ENCODE measurements around the gene KATNAL1. TPM values are rescaled to one million over a fixed set of nuclear protein-coding genes. Genes with fewer than 3 reads are reported as not detected.
"Not testable (repeated sequence)": the region's sequence is repeated elsewhere in the genome, so short reads cannot be mapped to it uniquely, and the experiment has no call there.

The KATNAL1 gene
- polyA plus RNA-seq, 12 donors, result 9.7 to 16.1 (median 14.2) TPM; not detected in 1

DNA sequence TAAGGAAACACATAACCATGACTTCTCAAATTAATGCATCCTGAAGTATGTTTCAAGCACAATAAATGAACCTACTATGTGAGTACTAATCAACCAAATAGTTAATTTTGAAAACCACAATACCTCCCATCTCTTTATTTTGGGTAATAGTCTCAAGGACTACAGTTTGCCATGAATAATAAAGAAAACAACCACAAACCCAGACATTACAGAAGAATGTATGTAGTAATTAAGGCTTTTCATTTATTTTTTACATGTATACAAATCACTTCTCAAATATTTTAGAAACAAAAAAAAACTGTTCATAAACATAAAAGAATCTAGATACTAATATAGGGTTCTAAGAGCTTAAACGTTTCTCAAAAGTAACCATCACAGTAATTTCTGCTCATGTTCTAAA, 6.8 kb downstream of the KATNAL1 start:
- no peak for DNase-seq

DNA sequence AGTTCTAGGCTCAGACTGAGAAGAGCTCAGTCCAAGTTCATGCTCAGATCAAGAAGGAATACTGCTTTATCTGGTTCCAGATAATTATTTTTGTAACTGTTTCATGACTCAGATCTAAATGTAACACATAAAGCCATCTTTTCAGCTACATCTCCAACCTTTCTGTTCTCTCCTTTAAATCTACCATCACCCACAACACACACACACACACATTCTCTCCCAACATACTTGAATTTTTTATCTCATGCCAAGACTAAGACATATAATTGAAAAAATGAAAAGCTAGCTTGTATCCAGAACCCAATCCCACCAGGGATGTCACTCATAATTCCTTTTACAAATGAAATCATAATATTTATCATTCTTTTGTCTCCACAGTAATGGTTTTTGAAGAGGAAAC, 7.6 kb downstream of the KATNAL1 start:
- no peak for DNase-seq

DNA sequence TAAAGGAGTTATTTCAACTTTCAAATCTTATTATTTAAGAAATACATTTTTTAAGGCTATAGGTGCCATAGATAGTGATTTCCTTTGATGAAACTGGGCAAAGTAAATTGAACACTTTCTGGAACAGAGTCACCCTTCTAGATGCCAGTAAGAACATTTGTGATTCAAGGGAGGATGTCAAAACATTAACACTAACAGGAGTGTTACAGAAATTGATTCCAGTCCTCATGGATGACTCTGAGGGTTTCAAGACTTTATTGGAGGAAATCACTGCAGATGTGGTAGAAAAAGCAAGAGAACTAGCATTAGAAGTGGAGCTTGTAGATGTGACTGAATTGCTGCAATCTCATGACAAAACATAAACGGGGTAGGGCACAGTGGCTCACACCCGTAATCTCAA, 12.2 kb downstream of the KATNAL1 start:
- DNase-seq, result no peak

DNA sequence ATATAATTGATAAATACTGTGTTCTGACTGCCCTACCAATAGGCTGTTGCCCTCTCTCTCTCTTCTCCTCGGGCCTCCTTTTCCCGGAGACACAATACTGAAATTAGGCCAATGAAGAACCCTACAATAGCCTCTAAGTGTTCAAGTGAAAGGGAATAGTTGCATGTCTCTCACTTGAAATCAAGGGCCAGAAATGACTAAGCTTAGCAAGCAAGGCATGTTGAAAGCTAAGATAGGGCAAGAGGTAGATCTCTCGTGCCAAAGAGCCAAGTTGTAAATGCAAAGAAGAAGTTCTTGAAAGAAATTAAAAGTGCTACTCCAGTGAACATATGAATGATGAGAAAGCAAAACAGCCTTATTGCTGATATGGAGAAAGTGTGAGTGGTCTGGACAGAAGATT, 13.3 kb downstream of the KATNAL1 start:
- DNase-seq, result no peak

DNA sequence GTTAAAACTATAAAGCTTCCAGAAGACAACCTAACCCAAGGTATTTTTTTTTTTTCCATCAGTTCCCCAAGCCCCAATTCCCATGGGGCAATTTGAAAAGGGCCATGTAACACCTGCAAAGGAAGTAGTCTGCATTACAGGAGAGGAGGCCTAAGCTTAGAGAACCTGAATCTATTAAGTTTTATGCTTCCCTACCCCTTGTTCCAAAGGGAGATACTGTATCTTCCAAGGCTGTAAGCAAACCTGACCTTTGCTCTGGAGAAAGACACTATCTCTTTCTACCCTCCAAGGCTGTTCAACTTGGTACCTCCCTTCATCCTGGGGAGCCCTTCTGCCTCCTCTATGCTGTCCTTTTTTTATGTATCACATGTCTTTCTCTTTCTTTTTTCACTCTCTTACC, 15.0 kb downstream of the KATNAL1 start:
- DNase-seq, result no peak

DNA sequence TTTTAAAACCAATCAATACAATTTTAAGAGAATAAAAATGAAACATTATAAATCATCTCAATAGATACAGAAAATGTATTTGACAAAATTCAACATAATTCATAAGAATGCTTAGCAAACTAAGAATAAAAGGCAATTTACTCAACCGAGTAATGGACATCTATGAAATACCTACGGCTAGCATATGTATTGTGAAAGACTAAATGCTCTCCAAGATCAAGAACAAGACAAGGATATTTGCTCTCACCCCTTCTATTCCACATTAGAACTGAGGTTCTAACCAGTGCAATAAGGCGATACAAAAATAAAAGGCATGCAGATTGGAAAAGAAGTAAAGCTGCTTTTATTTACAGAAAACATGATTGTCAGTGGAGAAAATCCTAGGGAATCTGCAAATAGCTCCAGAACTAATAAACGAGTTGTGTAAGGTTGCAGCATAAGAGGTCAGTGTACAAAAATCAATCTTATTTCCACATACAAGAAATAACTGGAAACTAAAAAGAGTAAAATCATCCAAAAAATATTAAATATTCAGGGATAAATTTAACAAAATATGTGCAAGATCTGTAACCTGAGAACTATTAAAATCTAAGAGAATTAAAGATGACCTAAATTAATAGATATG, 16.4 kb downstream of the KATNAL1 start:
- no peak for DNase-seq

DNA sequence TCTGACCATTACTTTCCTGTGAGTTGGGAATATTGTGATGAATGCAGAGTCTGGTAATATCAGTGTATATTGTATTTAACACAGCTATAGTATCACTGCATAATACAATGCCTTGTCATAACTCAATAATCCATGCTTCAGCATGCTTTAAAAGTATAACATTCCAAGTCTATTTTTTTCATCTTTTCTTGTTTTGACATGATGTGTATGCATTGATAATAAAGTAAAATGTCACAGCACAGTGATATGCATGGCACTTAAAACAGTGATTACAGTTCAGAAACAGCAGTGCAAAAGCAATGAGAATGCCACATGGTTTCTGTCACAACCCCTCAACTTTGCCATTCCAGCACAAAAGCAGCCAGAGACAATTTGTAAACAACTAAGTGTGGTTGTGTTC, 17.8 kb downstream of the KATNAL1 start:
- no peak for DNase-seq

DNA sequence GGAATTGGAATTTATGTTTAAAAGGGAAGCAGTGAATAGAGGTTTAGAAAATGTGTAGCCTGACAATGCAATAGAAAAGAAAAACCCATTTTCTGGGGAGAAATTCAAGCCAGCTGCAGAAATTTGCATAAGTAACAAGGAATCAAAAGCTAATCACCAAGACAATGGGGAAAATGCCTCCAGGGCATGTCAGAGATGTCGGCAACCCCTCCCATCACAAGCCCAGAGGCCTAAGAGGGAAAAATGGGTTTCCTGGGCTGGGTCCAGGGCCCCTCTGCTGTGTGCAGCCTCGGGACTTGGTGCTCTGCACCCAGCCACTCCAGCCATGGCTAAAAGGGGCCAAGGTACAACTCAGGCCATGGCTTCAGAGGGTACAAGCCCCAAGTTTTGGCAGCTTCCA, 21.3 kb downstream of the KATNAL1 start:
- not testable (repeated sequence) for DNase-seq

DNA sequence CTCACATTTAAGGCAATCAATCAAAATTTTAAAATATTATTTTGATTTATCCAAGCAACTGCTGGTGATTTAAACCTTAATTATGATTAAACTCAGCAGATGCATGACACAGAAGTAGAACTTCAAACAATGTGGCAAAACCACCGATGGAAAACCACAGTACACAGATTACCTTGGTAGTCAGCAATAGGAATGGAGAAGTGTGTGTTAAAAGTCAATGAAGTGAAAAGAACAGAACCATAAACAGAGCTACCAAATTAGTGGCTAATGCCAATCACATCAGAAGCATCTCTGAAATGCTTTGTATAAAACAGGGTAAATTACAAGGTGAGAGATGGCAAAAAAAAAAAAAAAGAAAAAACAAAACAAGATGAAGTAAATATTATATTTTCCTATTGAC, 31.2 kb downstream of the KATNAL1 start:
- DNase-seq, result no peak

DNA sequence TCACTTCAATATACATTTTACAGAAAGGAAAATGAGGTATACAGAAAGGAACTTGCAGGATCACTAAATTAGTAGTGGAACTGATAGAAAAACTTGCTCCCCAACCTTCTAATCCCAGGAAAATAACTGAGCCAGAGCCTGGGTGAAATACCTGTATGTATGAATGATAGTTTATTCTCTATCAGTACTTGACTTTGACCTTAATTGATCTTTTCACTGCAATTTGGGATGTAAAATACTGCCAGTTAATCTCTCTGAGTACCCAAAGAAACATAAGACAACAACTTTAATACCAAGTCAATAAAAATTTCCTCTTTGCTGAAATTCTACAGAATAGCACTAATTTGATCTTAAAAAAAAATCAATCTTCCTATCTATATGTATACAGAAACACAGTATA, 33.3 kb downstream of the KATNAL1 start:
- no peak for DNase-seq

DNA sequence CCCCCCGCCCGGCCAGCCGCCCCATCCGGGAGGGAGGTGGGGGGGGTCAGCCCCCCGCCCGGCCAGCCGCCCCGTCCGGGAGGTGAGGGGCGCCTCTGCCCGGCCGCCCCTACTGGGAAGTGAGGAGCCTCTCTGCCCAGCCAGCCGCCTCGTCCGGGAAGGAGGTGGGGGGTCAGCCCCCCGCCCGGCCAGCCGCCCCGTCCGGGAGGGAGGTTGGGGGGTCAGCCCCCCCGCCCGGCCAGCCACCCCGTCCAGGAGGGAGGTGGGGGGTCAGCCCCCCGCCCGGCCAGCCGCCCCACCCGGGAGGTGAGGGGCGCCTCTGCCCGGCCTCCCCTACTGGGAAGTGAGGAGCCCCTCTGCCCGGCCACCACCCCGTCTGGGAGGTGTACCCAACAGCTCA, 37.3 kb downstream of the KATNAL1 start:
- not testable (repeated sequence) for DNase-seq

DNA sequence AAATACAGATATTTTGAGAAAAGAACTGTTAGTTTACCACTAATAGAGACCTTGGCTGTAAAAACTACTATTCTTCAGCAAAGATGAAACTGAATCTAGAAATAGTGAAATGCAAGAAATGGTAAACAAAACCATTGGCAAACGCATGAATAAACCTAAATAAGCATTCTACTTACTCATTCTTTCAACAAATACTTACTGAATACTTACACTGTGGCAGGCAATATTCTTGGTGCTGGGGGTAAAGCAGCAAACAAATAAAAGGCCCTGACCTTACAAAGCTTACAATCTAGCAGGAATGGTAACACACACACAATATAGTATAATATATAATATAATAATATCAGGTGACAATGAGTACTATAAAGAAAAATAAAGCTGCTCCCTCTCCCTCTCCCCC, 38.7 kb downstream of the KATNAL1 start:
- no peak for DNase-seq

DNA sequence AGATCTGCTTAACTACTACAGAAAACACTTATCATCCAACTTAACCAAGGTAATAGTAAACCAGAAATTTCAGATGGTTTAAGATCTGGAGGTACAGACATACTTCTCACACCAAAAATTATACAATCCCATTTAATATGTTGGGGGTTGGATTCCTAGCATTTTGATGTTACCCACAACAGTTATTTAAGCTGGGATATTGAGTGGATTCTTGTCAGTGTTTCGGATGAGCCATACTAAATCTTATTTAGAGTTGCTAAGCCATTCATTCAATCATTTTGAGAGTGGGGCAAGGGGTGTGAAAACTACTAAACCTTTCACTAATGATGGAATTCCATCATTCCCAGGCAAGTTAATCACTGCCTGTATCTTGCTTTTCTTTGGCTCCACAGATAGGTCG, 40.6 kb downstream of the KATNAL1 start:
- DNase-seq, result no peak

DNA sequence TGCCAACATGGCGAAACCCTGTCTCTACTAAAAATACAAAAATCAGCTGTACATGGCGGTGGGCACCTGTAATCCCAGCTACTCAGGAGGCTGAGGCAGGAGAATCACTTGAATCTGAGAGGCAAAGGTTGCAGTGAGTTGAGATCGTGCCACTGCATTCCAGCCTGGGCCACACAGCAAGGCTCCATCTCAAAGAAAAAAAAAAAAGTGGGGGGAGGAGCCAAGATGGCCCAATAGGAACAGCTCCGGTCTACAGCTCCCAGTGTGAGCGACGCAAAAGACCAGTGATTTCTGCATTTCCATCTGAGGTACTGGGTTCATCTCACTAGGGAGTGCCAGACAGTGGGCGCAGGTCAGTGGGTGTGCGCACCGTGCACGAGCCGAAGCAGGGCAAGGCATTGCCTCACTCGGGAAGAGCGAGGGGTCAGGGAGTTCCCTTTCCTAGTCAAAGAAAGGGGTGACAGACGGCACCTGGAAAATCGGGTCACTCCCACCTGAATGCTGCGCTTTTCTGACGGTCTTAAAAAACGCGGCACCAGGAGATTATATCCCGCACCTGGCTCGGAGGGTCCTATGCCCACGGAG, 48.1 kb downstream of the KATNAL1 start:
- not testable (repeated sequence) for DNase-seq

DNA sequence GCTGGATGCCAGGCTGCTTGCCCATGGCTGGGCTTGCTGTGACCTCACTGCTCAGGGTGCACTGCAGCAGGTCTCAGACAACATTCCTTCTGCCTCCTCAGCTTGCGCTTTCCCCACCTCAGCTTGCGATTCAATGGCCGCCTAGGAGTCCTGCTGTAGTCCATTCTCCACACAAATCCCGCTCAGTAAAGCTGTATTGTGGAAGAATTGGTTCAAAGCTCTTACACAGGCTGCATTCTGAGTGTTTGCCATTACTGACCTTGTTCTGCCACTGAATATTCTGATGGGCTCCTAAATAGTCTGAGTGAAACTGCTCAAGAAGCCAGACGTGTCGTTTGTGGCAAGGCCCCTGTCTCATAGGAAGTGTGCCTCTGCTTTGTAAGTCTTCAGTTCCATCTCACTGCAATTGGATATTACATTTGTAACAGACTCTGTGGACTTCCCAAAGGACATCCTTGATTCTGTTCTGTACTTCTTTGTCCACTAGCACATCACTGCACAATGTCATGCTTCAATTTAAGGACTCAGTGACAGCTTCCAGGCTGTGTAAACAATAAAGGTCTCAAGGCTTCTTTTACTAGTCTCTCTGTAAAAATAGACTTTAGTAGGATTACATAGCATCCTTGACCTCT, 49.8 kb downstream of the KATNAL1 start:
- no peak for DNase-seq

DNA sequence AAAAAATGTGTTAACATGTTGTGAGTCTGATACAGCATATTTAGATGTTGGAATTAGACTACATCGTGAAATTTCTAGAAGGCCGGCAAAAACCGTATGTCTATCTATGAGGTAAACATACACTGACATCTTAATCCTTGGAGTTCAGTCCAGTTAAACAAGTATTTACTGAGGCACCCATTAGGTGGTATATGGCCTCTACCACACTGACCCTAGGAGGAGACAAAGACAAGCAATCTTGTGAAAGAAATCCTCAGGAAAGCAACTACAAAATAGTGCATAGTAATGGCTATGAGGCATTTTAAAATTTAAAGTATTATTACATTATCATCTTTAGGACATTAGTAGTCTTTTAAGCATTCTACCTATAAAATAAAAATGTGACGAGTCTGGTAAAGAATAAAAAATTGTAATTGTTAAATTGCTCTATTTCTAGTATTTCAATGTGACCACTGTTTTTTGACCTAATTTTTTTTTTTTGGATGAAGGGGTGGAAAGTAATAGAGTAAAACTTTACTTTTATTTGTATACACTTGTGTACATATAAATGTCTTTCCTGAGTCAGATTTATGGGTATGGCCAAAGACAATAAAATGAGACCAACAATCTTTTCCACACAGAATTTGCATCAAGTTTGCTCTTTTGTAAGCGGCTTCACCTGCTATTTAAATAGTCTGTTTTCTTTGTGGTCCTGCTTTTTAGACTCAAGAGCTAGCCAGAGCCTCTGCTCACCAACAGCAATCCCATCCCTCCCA, 50.5 kb downstream of the KATNAL1 start:
- no peak for DNase-seq

DNA sequence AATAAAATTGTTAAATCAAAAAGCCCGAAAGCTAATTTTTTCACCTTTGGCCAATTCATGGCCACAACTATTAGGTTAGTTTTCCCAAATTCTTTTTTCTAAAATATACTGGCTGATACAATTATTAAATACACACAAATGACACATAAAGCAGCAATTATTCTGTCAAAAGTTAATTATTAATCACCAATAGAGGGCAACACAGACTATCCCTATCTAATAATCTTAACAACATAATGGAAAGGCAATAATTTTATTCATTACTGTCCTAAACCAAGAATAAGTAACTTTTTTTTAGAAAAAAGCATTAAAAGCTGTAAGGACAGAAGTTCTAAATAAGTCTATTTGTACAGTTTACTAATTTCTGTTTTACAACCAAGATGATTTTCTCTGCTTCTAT, 51.7 kb downstream of the KATNAL1 start:
- DNase-seq, result no peak

DNA sequence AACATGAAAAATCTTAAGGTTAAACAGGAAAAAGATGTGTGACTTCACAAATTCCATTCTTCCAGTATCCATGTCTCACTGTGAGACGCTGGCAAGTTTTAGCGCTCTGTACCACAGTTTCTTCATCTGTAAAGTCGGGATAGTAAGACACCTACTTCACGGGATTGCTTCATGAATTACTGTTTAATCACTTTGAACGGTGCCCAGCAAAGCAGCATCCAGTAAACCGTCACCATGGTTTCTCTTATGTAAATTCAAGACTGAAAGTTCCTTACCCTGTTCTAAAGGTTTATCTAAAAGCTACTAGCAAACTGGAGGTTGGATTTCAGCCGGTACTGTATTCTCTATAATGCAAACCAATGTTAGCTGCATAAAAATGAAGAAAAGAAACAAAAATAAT, 53.5 kb downstream of the KATNAL1 start:
- no peak for DNase-seq

DNA sequence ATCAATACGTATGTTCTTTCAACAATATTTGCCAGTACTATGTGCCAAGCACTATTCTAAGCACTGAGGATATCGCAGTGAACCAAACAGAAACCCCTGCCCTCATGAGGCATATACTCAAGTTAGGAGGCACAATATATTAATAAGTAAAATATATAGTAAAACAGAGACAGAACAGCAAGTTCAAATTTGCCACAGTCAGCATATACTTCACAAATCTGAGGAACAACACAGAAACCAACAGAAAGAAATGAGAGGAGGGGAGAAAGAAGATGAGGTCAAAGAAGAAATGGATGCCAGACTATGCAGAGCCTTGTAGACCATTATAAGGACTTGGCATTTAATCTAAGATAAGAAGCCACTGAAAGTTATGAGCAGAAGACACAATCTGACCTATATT, 59.9 kb downstream of the KATNAL1 start:
- no peak for DNase-seq

DNA sequence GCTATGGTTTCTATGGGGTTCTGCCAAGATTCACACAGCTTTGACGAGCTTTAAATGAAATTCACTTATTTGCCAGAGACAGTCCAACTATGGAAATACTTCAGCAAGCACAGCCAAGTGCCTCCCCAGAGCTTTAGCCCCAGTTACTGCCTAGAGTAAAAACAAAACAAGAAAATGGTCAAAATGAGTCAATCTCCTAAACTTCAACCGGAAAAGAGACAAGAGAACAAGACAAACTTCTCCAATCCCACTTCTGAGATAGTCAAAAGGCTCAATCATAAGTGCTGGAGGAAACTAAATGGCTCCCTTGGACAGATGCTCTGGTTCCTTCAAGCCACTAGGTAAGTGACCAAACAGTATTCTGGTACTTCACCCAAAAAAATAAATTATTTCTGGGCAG, 65.8 kb downstream of the KATNAL1 start:
- DNase-seq, result peak; percentile 75

DNA sequence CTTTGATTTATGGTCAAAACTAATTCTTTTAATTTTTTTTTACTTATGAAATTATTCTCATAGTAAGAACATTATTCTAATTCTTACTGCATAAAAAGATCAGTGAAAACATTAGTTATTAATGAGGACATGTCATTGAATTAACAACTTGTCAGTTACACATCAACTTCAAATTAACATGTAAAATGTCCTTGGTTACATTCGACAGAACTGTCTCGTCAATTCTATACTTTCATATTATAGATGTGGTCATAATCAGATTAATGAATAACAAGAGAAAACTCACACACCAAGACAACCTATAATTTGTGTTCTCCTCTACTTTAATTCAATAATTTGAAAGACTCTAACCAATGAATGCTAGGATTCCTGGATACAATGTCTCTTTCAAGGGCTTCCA, 66.7 kb downstream of the KATNAL1 start:
- DNase-seq, result no peak

DNA sequence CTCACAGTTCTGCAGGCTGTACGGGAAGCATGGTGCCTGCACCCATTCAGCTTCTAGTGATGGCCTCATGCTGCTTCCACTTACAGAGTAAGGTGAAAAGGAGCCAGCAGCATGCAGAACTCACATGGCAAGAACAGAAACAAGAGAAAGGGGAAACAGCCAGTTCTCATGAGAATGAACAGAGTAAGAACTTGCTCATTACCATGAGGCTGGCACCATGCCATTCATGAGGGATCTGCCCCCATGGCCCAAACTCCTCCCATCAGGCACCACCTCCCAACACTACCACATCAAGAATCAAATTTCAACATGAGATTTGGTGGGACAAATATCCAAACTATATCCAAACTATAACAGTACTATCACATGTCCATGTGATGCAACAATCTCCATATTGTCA, 72.1 kb downstream of the KATNAL1 start:
- DNase-seq, result no peak

DNA sequence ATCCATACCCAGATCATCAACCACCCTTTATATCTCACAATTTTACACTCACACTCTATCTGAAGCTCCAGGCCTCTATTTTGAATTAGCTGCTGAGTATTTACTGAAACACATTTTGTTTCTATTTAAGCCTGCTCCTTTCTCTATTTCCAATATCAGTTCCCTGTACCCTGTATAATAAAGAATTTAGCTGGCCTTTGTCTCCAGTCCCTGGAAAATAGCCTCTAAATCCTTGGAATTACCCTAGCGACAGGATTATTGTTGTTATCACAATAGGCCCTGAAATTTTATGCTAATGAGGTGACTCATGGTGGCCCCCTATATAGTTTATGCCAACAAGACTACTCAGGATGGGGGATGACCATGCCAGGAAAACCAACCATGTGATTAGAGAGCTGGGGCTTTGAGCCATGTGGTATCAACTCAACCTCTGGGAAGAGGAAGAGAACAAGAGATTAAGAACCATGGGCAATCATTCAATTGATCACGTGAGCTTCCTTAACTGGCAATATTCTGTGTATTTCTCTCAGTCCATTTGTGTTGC, 72.7 kb downstream of the KATNAL1 start:
- no peak for DNase-seq
